ENCODE measurements around the gene SNTN.

- no peak for TF ChIP-seq CTCF (IDR thresholded peaks at IDR 0.05; ENCODE audit: low read depth, low read length)
- TF ChIP-seq POLR2A (IDR thresholded peaks at IDR 0.05; ENCODE audit: extremely low read depth, insufficient read length), result no peak
- no peak for TF ChIP-seq MAX (IDR thresholded peaks at IDR 0.05; ENCODE audit: low read depth, low read length)
- no peak for TF ChIP-seq MYC (IDR thresholded peaks at IDR 0.05; ENCODE audit: low read depth, low read length)
These were observed 1.7 kb downstream of the SNTN start for GRCh38 chr3:63654211-63654610.
